Thyroid gland (tissue), 4 donors: ENCODE results near the gene C2CD3.

Experiments used
- CTCF ChIP-seq, 6 experiments: fragments of 200-600 bp in 3 of 6; fragments of 450-650 bp in 3 of 6; sonication (generic) in 3 of 6; IDR thresholded peaks; one replicate each; pipeline ENCODE4 v1.5.1; 2016 to 2019; ENCODE audit warnings: antibody characterized with exemption in 6 of 6, mild to moderate bottlenecking in 2 of 6, inconsistent platforms in 1 of 6, moderate library complexity in 1 of 6
- POLR2A ChIP-seq, 2 donors: fragments of 450-650 bp; IDR thresholded peaks; one replicate each; pipeline ENCODE4 v1.6.1; 2017; ENCODE audit warnings: antibody characterized with exemption in 2 of 2, mild to moderate bottlenecking in 2 of 2, moderate library complexity in 1 of 2

- no peak for TF ChIP-seq CTCF (IDR thresholded peaks at IDR 0.05)
- no peak for TF ChIP-seq POLR2A (IDR thresholded peaks at IDR 0.05)
These were observed 37.4 kb downstream of the C2CD3 start for GRCh38 chr11:74133436-74133835.
